GM18511 (cell line): ENCODE measurements around the gene SLC4A7.
"Not testable (repeated sequence)": the region's sequence is repeated elsewhere in the genome, so short reads cannot be mapped to it uniquely, and the experiment has no call there.

Source experiments
- ATAC-seq: cut with Tn5 transposase; IDR thresholded peaks from one replicate; pipeline ENCODE4 v1.9.1; 2021; ENCODE audit warnings: mild to moderate bottlenecking, moderate library complexity; ENCODE audit not compliant: unreplicated experiment

SLC4A7 gene

DNA sequence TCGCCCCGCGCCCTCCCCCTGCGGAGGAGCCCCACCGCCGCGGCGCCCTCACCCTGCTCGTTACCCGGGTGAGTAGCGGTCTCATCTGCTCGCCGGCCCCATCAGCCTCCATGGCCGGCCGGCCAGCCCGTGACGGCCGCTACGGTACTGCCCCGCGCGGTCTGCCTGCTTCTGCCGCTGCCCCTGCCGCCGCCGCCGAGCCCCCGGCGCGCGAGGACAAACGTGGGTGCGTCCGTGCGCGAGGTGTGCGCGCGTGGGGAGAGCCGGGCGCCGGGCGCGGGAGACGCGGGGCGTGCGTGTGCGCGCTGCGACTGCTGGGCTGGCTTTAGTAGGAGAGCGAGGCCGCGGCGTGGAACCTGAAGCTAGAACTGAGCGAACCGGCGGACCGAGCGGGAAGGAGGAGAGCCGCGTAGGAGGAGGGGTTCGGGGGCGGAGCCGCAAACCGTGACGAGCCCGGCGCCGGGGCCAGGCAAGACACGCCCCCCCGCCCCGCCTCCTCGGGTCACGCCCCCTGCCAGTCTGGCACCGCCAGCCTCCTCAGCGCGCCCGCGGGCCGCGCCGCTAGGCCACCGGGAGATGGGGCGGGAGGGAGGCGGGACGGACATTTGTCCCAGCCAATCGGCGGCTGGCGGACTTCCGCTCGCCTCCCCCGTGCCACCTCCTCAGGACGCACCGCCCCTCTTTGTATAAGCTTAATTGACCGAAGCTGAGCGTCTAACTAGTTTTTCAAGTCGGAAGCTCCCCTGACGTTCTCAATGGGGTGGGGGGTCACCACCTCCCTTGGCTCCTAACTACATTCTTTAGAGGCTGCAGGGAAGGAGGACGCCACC lies at the start of gene SLC4A7:
TSS of gene SLC4A7 (minus strand) at position 370 of the 830 bp plus-strand sequence. CDS start at position 112, 258 bp downstream.
- ATAC-seq, result peak; percentile 87

DNA sequence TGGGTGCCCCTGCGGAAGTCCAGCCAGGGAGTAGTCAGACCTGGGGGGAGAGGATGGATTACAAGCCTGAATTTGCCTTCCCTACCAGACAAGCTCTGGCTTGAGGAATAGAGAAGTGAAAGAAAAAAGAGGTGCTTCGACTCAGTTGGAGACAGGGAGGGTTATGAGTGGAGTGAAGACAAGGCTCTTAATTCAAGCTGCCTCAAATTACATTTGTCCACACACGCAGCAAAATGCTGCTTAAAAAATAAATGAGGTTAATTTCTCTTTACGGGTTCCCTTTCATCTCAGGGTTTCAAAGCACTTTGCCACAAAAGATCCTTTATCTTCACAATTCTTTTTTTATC lies 49.0 kb upstream of the SLC4A7 start:
- ATAC-seq, result no peak

DNA sequence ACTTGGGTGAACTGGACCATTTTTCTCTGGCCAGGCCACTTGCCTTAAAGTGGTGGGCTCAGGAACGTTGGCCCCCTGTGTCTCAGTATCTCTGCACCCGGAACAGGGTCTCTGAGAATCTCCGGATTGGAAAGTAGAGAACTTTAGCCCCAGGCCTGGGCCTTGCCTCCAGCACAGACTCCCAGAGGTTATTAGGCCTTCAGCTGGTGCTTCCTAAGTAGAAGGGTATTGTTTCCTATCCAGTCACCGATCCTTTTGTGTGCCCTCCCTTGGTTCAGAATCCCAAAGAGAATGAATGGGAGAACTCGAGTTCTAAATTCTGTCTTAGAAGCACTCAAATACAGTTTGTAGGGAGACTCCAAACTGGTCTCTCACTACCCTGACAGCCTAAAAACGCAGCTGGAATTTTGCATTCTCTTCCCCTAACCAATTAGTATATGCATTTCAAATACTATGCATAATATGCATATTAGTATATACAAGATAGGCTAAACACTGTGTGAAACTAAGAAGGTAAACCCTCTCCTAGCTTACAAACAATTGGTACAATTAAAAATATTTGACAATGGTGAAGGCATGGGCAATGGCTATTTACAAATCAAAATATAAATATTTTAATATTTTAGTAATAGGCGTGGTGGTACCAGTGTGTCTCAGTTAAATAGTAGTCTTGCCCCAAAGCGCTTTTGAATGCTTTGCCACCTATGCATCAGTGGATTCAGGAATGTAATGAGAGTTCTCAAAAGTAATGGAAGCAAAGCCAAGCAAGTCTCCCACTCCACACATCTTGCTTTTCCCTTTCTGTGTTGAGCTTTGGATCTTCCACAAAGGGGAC lies 48.5 kb upstream of the SLC4A7 start:
- ATAC-seq, result no peak

DNA sequence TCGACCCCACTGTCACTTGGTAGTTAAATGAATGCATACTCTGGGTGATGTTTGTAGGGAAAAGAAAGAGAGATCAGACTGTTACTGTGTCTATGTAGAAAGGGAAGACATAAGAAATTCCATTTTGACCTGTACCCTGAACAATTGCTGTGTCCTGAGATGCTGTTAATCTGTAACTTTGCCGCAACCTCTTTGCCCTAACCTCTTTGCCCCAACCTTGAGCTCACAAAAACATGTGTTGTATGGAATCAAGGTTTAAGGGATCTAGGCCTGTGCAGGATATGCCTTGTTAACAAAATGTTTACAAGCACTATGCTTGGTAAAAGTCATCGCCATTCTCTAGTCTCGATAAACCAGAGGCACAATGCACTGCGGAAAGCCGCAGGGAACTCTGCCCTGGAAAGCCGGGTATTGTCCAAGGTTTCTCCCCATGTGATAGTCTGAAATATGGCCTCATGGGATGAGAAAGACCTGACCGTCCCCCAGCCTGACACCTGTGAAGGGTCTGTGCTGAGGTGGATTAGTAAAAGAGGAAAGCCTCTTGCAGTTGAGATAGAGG lies 47.1 kb upstream of the SLC4A7 start:
- not testable (repeated sequence) for ATAC-seq

DNA sequence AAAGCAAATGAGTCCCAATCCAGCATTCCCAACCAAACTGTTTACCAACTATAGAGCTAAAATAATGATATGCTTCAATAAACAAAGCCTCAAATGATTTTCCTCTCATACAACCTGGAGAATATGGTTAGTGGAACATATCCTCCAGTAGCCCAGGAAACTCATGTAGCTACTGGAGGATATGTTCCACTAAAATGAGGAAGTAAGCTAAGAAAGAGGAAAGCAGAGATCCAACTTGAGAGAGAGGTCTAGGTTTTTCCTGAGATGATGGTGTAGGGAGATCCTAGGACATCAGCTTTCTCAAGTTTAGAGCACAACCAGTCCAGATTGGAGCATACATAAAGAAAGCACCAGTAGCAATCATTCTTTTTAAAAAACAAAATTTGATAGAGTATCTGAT lies 44.6 kb upstream of the SLC4A7 start:
- no peak for ATAC-seq

DNA sequence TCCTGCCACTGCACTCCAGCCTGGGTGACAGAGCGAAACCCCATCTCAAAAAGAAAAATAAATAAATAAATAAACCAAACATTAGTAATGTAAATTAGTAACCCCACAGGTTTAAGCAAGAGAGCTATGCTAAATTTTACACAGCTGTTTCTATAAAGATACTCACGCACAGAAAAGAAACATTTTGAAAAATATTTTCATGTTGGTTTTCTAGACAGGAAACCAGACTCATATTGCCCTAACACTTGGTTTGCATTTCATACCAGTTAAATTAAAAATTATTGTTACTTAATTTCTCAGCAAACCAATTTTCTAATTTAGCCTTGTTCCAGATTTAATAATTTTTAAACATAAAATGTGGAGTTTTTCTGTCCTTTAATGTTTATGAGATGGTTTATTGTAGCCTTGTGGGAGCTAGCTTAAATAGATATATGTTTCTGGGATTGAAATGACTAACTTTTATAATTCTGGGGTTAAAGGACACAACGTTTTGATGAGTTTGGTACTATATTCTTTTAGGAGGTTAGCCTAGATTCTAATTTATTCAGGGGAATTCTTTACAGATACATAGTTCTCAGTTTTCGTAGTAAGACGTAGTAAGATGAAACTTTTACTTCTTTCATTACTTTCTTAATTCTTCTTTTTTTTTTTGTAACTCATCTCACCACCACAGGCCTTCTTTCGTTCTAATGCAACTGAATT lies 42.6 kb upstream of the SLC4A7 start:
- ATAC-seq, result no peak

DNA sequence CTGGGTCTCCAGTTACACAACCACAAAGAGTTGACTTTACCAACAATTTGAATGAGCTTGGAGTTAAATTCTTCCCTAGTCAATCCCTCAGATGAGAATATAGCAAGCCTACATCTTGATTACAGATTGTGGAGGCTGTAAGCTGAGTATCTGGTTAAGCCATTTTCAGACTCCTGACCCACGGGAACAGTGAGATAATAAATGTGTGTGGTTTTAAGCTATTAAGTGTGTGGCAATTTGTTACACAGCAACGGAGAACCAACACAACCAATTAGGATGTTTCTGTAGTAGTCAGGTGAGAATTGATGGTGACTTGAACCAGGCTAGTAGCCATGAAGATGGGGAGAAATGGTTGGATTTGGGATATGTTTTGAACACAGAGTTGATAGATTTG lies 37.7 kb upstream of the SLC4A7 start:
- ATAC-seq, result no peak

DNA sequence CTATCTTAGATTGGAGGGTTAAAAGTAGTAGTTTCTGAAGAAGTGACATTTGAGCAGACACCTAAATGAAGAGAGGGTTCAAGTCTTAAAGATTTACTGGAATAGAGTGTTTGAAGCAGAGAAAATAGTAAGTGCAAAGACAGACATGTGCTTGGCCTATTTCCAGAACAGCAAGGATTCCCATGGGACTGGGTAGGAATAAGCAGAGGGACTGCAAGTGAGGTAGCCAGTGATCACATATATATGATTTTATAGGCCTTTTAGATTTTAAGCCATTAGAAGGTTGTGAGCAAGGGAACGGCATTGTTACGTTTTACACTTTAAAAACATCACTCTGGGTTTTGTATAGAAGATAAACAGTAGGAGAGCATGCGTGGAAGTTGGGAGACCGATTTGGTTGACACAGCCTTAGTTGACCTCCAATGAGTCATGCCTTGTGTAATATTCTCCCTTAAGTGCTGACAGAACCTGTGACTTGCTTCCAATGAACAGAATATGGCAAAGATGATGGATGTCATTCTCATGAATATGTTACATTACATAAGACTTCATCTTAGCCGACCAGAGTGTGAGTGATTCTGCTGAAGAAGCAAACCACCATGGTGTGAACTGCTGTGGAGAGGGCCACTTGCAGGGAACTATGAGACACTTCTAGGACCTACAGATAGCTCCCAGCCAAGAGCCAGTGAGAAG lies 37.1 kb upstream of the SLC4A7 start:
- ATAC-seq, result no peak

DNA sequence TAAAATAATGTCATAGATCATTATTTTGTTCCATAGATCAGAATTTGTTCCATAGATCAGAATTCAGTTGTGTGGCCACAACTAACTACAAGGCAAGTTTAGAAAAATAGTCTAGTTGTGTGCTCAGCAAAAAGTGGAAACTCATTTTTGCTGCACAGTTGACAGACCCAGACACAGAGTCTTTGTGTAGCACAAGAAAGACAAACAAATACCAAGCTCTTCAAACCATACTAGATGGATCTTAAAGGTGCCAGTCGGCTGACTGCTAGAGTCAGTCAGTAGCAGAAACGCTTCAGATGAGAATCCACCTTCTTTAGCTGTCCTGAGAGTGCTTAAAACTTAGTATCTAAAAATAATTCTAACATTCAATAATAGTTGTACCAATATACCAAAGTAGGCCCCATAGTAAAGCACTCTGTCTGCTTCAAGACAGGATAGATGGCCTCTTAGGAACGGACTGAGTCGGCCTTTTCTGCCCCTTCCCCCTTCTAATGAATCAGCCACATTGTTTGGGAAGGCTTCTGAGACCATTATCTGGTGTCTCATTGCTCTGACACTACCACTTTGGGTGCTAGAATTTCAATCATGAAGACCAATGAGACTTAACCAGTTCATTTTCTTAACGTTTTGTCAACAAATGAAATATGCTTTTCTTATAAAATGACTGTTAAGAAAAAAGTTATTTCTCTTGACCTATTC lies 27.7 kb upstream of the SLC4A7 start:
- ATAC-seq, result no peak

DNA sequence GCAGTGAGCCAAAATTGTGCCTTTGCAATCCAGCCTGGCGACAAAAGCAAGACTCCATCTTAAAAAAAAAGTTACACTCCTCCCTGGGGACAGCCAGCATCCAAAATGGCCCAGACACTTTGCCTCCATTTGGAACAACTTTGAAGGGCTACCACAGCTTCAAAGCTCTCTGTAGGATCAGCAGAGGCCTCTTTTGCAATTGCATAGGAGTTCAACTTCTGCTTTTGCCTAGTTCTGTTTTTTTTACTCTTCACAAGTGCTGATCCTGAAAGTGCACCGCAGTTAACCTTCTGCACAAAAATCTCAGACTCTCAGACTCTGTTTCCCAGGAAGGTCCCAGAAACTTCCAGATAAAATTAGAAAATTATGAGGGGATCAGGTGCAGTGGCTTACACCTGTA lies 25.2 kb upstream of the SLC4A7 start:
- ATAC-seq, result no peak

DNA sequence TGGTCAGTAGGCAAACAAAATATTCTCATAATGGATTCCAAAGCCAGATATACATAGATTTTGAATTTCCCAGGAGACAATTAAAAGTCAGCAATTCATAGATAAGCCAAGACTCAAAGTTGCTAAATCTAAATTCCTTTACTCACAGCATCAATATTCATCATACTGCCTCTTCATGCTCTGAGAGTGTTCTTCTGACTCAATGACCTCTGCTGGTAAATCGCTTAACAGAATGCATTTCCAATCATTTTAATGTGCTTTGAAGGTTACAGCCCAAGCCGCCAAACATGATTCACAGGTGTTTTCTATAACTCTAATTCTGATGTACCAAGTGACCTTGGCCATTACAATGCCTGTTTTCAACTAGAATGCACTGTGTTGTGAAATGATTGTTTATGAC lies 24.2 kb upstream of the SLC4A7 start:
- ATAC-seq, result no peak

DNA sequence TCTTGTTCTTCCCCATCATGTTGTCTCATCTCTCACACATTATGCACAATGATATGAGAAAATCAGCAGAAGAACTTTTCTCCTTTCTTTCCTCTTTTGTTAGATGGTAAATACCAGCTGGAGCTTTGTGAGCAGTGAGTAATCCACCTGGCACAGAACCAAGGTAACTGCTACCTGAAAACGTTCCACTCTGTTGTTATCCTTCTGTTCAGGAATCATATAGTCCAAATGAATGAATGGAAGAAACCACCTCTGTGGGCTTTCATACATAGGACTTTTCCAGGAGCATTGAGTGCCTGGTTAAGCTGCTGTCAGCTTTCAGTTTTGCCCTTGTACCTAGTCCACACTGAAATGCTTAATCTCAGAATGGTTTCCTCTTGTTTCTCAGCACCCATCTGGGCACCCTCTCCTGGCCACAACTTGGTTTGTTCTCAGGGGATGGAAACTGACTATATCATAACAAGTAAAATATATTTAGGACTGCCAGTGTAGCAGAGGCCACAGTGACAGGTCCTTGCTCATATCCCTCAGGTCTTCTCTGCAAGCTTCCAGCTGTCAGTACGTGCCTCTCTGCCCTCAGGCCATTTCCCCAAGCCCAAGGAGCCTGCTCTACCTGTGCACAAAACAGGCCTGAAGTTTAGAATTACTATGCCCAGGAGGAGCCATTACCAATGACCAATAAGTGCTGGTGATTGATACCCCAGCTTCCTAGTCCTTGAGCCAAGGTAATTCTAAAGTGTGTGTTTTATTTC lies 23.5 kb upstream of the SLC4A7 start:
- no peak for ATAC-seq

DNA sequence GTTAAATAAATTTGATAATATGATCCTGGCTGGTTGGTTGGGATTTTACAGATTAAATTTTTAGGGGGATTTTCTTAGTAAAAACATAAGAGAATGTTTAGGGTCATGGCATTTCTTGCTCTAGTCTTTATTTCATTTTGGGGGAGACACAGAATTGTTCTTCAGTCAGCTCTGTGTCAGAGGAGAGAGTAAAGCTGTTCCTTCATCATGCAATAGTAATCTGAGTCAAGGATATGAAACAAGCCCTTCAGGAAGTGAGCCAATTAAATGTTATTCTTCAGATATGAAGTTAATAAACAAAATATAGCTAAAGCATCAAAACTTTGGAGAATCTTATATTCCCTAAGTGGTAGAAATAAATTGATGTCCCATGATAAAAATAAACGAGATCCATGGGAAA lies 22.9 kb upstream of the SLC4A7 start:
- no peak for ATAC-seq

DNA sequence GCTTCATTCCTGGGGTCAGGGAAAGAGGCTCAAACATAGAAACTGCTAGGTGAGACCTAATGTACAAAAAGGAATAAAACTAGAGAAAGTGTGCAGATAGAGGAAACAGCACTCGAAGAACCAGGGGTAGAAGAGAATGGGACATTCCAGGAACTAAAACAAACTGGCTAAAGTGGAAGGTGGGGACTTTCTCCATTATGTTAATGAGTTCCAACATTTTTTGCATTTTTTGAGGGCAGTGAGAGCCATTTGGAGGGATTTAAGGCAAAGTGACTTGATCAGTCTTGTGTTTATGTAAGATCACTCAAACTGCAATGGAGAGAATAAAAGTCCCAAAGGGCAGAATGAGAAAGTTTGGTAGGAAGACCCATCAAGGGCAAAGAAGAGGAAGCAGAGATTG lies 20.6 kb upstream of the SLC4A7 start:
- ATAC-seq, result no peak

DNA sequence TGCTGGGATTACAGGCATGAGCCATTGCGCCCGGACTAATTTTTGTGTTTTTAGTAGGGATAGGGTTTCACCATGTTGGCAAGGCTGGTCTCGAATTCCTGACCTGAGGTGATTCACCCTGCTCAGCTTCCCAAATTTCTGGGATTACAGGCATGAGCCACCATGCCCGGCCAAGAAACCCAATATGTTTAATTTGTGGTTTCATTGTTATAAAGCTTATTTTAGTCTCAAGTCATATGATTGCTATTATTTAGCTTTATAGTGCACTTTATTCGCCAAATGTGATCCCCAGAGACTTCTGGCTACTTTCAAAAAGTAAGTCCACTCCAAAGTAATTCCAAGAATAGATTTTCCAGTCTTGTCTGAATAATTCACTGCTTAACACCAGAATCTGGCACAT lies 19.3 kb upstream of the SLC4A7 start:
- ATAC-seq, result no peak

DNA sequence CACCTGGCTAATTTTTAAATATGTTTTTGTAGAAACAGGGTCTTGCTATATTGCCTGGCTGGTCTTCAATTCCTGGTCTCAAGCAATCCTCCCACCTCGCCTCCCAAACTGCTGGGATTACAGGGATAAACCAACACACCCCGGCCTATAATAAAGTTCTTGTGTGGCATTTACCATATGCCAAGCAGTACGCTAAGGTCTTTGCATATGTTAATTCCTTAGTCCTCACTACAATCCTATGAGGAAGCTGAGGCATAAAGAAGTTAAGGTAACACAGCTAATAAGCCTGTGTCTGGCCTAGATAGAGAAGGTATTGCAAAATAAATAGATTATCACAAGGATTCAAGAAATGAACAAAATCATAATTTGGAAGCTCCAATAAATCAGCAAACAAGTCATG lies 17.6 kb upstream of the SLC4A7 start:
- no peak for ATAC-seq

DNA sequence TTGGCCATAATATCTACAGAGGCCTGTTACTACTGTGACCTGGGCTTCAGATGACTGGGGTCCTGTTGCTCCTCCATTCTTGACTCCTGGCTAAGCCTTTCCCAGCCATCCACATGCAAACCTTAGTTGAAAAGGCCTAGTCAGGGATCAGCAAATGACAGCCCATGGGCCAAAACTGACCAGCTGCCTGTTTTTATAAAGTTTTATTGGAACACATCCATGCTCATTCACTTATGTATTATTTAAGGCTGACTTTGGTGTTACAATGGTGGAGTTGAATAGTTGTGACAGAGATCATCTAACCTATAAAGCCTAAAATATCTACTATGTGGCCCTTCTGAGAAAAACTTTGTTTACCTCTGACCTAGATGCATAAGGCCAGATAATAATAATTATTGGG lies 16.8 kb upstream of the SLC4A7 start:
- ATAC-seq, result no peak

DNA sequence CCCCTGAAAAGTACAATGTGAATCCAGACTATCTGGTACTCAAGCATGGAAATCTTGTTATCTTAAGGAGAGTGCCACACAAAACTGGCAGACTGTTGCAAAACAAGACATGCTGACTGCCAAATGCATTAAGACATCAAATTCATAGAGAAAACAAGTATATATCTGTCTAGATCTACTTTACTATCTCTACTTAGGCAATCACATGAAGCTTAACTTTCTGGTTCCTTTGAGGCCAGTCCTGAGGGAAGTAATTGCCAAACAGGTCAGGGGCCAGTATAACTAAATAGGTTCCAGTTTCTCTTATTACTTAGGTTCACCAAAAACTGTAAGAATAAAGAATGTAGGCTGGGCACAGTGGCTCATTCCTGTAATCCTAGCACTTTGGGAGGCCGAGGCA lies 15.9 kb upstream of the SLC4A7 start:
- no peak for ATAC-seq

DNA sequence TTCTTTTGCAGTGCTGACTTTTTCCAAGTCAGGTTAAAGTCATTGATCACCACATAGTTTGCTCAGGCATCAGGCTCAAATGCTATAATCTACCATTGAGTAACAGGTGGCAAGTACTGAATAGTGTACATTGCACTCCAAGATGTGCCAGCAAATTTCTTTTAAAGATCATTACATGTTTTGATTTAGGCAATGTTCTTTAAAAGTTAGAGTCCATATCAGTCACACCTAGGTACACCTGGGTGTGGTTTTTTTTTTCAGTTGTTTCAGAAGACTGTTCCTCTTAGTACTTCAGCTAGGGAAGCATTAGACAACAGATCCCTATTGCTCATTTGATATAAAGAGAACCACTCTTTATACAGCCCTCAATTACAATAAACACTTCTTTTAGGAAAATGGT lies 10.6 kb upstream of the SLC4A7 start:
- ATAC-seq, result no peak
